RWPE2 (cell line): ENCODE data around the gene PDE4D.

Experiments
- ATAC-seq: fragments of 200-7000 bp; cut with Tn5 transposase; 3 replicates; pipeline ENCODE4 v1.9.1; 2021; ENCODE audit warnings: low read depth
- DNase-seq: peaks from one replicate; pipeline ENCODE4 v3.0.0-alpha.2; 2020; ENCODE audit warnings: low spot score
- H3K27ac ChIP-seq: fragments of 450-650 bp; 2 replicates; pipeline ENCODE4 v1.5.1; 2017; ENCODE audit warnings: mild to moderate bottlenecking; ENCODE audit not compliant: poor library complexity, severe bottlenecking
- H3K27me3 ChIP-seq: fragments of 250-450 bp; sonication (Bioruptor Pico); 2 replicates; pipeline ENCODE4 v1.5.1; 2021; ENCODE audit warnings: mild to moderate bottlenecking, moderate library complexity; ENCODE audit not compliant: insufficient read depth, poor library complexity, severe bottlenecking
- H3K36me3 ChIP-seq: fragments of 250-450 bp; sonication (Bioruptor Pico); 2 replicates; pipeline ENCODE4 v1.5.1; 2020; ENCODE audit warnings: low read depth, mild to moderate bottlenecking, moderate library complexity
- H3K4me1 ChIP-seq: fragments of 250-450 bp; sonication (Bioruptor Pico); 2 replicates; pipeline ENCODE4 v1.5.1; 2021; ENCODE audit warnings: mild to moderate bottlenecking, moderate library complexity; ENCODE audit not compliant: insufficient read depth, poor library complexity, severe bottlenecking
- H3K4me3 ChIP-seq: fragments of 250-450 bp; sonication (Bioruptor Pico); 2 replicates; pipeline ENCODE4 v1.5.1; 2021; ENCODE audit warnings: mild to moderate bottlenecking, moderate library complexity; ENCODE audit not compliant: severe bottlenecking
- H3K9me3 ChIP-seq: fragments of 250-450 bp; sonication (Bioruptor Pico); 2 replicates; pipeline ENCODE4 v1.5.1; 2021; ENCODE audit warnings: mild to moderate bottlenecking, moderate library complexity; ENCODE audit not compliant: severe bottlenecking
- TF ChIP-seq, protein P1 (sequence below): fragments of 450-650 bp; IDR thresholded peaks from one replicate; pipeline ENCODE4 v1.5.1; 2017; ENCODE audit warnings: mild to moderate bottlenecking, moderate library complexity; ENCODE audit not compliant: poor library complexity, severe bottlenecking

The PDE4D gene

DNA sequence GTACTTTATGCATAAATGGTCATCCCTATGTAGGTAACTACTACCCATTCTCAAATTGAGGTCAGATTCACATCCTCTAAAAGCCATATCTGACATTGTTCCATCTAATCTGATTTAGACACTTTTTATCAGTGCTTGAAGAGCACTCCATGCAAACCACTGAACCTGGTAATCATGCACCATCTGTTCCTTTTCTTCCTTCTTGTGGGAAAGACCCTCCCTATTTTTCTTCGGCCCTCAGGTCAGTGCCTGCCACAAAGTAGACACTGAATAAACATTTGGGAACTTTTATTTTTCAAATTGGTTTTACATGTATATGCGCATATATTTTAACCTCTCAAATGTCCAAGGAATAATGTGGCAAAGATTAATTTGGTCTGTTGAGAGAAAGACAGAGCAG is 26.0 kb upstream of the PDE4D start:
- TF ChIP-seq, protein P1, sequence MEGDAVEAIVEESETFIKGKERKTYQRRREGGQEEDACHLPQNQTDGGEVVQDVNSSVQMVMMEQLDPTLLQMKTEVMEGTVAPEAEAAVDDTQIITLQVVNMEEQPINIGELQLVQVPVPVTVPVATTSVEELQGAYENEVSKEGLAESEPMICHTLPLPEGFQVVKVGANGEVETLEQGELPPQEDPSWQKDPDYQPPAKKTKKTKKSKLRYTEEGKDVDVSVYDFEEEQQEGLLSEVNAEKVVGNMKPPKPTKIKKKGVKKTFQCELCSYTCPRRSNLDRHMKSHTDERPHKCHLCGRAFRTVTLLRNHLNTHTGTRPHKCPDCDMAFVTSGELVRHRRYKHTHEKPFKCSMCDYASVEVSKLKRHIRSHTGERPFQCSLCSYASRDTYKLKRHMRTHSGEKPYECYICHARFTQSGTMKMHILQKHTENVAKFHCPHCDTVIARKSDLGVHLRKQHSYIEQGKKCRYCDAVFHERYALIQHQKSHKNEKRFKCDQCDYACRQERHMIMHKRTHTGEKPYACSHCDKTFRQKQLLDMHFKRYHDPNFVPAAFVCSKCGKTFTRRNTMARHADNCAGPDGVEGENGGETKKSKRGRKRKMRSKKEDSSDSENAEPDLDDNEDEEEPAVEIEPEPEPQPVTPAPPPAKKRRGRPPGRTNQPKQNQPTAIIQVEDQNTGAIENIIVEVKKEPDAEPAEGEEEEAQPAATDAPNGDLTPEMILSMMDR = no peak
- peaks cover 10% of the 10 kb centered on the region for H3K27me3 ChIP-seq
- no peak for ATAC-seq
- H3K9me3 ChIP-seq = no peaks in the 10 kb centered on the region
- H3K4me1 ChIP-seq = no peaks in the 10 kb centered on the region
- H3K4me3 ChIP-seq = no peak overlapping the region
- DNase-seq = no peak
- no peaks in the 10 kb centered on the region for H3K36me3 ChIP-seq
- H3K27ac ChIP-seq = no peak overlapping the region

DNA sequence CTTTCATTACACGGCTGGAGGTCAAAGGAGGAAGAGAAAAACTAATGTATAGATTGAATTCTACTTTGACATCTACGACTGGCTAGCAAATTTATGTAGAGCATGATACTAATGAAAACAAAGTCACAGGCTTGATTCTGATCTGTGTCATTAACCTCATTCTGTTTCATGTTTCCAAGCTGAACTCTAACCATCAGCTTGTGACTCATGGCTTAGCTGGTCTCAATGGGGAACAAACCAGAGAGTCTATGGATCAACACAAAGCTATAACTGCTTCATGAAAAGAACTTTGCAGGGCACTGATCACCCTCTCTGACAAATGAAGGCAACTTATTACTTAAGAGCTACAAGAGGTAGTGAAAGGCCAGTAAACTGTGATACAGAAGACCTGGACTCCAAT is 23.6 kb upstream of the PDE4D start:
- Histone ChIP-seq H3K36me3 (no peaks in the 10 kb centered on the region), H3K4me3 (no peak overlapping the region), H3K9me3 (no peaks in the 10 kb centered on the region), H3K27me3 (peaks cover 10% of the 10 kb centered on the region), H3K4me1 (no peaks in the 10 kb centered on the region), H3K27ac (no peak overlapping the region)
- ATAC-seq (peak; percentile 25; the same call in 1 of the 3 replicates), DNase-seq (no peak)
- TF ChIP-seq, protein P1 = no peak

DNA sequence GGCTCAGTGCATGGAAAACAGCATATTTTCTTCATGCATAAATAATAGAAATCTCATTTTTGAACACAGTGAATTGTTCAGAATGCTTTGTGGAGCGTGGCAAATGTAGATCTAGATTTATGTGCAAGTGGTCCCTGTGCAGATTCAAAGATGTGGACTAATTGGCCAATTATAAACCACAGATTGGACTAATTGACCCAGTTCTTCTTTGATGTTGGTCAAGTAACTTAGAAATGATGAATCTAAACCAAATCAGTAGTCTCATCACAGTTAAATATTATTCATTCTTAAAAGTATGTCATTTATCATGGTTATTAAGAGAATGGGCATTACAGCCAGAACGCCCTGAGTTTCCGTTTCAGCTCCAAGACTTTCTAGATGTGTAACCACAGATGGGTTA is 11.7 kb upstream of the PDE4D start:
- Histone ChIP-seq H3K9me3 (no peaks in the 10 kb centered on the region), H3K4me3 (no peak overlapping the region), H3K36me3 (no peaks in the 10 kb centered on the region), H3K4me1 (no peaks in the 10 kb centered on the region), H3K27me3 (peaks cover 51% of the 10 kb centered on the region), H3K27ac (no peak overlapping the region)
- ATAC-seq = no peak
- TF ChIP-seq, protein P1 = no peak
- DNase-seq = no peak

DNA sequence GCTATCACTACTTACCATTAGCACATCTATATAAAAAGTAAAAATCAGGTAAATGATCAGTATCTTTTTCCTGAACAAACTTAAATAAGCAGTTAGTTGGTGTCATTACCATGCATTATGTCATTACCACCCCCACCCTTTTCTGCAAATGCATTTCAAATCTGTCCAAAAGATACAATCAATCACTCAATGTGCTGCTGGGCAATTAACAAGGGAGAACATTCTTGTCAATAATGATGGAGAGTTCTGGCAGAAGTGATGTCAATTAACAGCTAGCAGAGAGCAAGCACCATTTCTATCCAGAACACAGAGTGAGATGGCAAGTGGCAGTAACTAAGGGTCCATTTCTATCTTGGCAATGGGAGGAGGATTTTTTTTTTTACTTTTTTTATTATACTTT is 3.5 kb upstream of the PDE4D start:
- H3K4me1 ChIP-seq = no peaks in the 10 kb centered on the region
- no peaks in the 10 kb centered on the region for H3K36me3 ChIP-seq
- no peak overlapping the region for H3K4me3 ChIP-seq
- peaks cover 55% of the 10 kb centered on the region for H3K27me3 ChIP-seq
- ATAC-seq (no peak), DNase-seq (no peak)
- no peak overlapping the region for H3K27ac ChIP-seq
- H3K9me3 ChIP-seq = no peaks in the 10 kb centered on the region
- TF ChIP-seq, protein P1 = no peak

DNA sequence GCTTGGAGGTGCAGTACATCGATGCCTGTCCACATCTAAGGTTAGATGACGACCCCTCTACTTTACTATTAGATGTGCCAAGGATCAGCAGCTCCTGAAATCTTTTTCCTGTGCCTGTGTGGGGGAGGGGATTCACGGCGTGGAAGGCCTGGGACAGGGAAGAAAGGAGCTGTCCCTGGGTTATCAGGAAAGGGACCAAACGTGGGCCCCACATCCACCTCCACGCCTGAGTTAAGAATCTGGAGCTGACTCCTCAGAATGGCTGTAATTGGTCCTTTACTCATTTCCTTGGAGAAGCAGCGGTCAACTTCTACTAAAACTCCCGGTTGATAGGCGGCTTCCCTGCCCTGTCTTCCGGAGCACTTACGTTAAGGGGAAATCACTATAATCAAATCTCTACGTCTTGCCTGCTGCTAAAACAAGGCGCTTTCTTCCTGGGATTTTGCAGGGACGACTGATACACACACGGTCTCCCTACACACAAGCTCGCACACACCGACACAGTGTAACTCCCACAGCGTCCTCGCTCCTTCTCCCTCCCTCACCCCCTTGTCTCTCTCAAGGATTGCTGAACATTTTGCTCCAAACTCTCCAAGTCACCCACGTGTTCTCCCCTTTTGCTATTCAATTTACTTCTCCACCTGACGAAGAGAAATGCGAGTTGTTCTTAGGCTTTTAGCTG is 1.4 kb downstream of the PDE4D start:
- TF ChIP-seq, protein P1 = no peak
- no peak overlapping the region for H3K27ac ChIP-seq
- no peaks in the 10 kb centered on the region for H3K4me1 ChIP-seq
- no peak overlapping the region for H3K4me3 ChIP-seq
- ATAC-seq (no peak), DNase-seq (no peak)
- H3K27me3 ChIP-seq = peaks cover 65% of the 10 kb centered on the region
- no peaks in the 10 kb centered on the region for H3K36me3 ChIP-seq
- H3K9me3 ChIP-seq = no peaks in the 10 kb centered on the region
